SK-N-SH (cell line): Measurements from ENCODE around the gene HMGCS1. TPM values are rescaled to one million over a fixed set of nuclear protein-coding genes. Genes with fewer than 3 reads are reported as not detected.

Source experiments
- CTCF ChIA-PET: fragments of 300-600, 350-600 bp; formaldehyde crosslinking; extraction: SDS; loops from one replicate; lab custom pipeline; 2021; lab: Yijun Ruan, JAX
- POLR2A ChIA-PET: fragments of 350-600 bp; sonication (Branson Sonifier 250); formaldehyde crosslinking; extraction: SDS; loops from one replicate; lab custom pipeline; 2020; ENCODE audit warnings: antibody characterized with exemption, inconsistent platforms; lab: Yijun Ruan, JAX
- DNase-seq: peaks from one replicate; pipeline ENCODE4 v3.0.0; 2012
- H2AFZ ChIP-seq: fragments of 200-600 bp; sonication (generic); 2 replicates; pipeline ENCODE4 v1.8.1; 2016; ENCODE audit warnings: antibody characterized with exemption, mild to moderate bottlenecking, low read depth
- H3F3A ChIP-seq: fragments of 200-600 bp; sonication (generic); replicated peaks from 2 replicates; pipeline ENCODE3; 2016; ENCODE audit warnings: antibody characterized with exemption, mild to moderate bottlenecking; ENCODE audit not compliant: insufficient read depth
- H3K27ac ChIP-seq, 2 experiments: fragments of 200-500 bp in 1 of 2; fragments of 200-600 bp in 1 of 2; sonication (Bioruptor generic) in 1 of 2; sonication (generic), shearing (Covaris generic) in 1 of 2; 2 replicates each; pipeline versions ENCODE4 v1.5.1 to v1.6.1; 2014 to 2016; ENCODE audit warnings: low read depth in 2 of 2, inconsistent platforms in 1 of 2, low read length in 1 of 2, mild to moderate bottlenecking in 1 of 2, mixed read lengths in 1 of 2
- H3K27me3 ChIP-seq: fragments of 200-600 bp; sonication (generic), shearing (Covaris generic); 2 replicates; pipeline ENCODE4 v1.6.1; 2016; ENCODE audit warnings: mixed run types; ENCODE audit not compliant: insufficient read depth
- H3K36me3 ChIP-seq, 2 experiments: fragments of 200-500 bp in 1 of 2; fragments of 200-600 bp in 1 of 2; sonication (Bioruptor generic) in 1 of 2; sonication (generic) in 1 of 2; replicated peaks in 1 of 2; 2 replicates each; pipeline versions ENCODE3 to v1.5.1; 2014 to 2016; ENCODE audit warnings: low read length in 1 of 2, mild to moderate bottlenecking in 1 of 2; ENCODE audit not compliant: insufficient read depth in 2 of 2, control insufficient read depth in 1 of 2
- H3K4me1 ChIP-seq, 2 experiments: fragments of 200-500 bp in 1 of 2; fragments of 200-600 bp in 1 of 2; sonication (Bioruptor generic) in 1 of 2; sonication (generic), shearing (Covaris generic) in 1 of 2; 2 replicates each; pipeline versions ENCODE4 v1.5.1 to v1.6.1; 2014 to 2016; ENCODE audit warnings: low read depth in 1 of 2, low read length in 1 of 2, mixed run types in 1 of 2; ENCODE audit not compliant: insufficient read depth in 2 of 2, control insufficient read depth in 1 of 2
- H3K4me2 ChIP-seq: fragments of 200-600 bp; sonication (generic), shearing (Covaris generic); 2 replicates; pipeline ENCODE4 v1.6.1; 2017; ENCODE audit warnings: mixed run types
- H3K4me3 ChIP-seq, 2 experiments: fragments of 200-500 bp in 1 of 2; fragments of 200-600 bp in 1 of 2; sonication (Bioruptor generic) in 1 of 2; sonication (generic), shearing (Covaris generic) in 1 of 2; 2 replicates each; pipeline versions ENCODE4 v1.5.1 to v1.8.1; 2014 to 2016; ENCODE audit warnings: low read depth in 2 of 2, inconsistent platforms in 1 of 2, low read length in 1 of 2, mild to moderate bottlenecking in 1 of 2, mixed read lengths in 1 of 2, moderate library complexity in 1 of 2
- H3K79me2 ChIP-seq: fragments of 200-600 bp; sonication (generic); 2 replicates; pipeline ENCODE4 v1.8.1; 2017; ENCODE audit warnings: mild to moderate bottlenecking; ENCODE audit not compliant: insufficient read depth
- H3K9ac ChIP-seq: fragments of 200-600 bp; sonication (generic); 2 replicates; pipeline ENCODE4 v1.6.1; 2017; ENCODE audit warnings: mixed run types
- H3K9me2 ChIP-seq: fragments of 200-600 bp; sonication (generic); 2 replicates; pipeline ENCODE4 v1.6.1; 2017; ENCODE audit warnings: mixed run types
- H3K9me3 ChIP-seq: fragments of 200-600 bp; sonication (generic); 2 replicates; pipeline ENCODE4 v1.6.1; 2017; ENCODE audit warnings: mixed run types, mild to moderate bottlenecking, moderate library complexity
- H4K20me1 ChIP-seq: fragments of 200-600 bp; sonication (generic); 2 replicates; pipeline ENCODE4 v1.6.1; 2017; ENCODE audit warnings: mild to moderate bottlenecking, mixed run types; ENCODE audit not compliant: insufficient read depth
- ELF1 ChIP-seq: IDR thresholded peaks from 2 replicates; pipeline ENCODE4 v1.4.0; 2012
- EP300 ChIP-seq, 2 experiments: IDR thresholded peaks; 2 replicates each; pipeline versions ENCODE4 v1.4.0 to v1.6.1; 2012; ENCODE audit warnings: borderline replicate concordance in 1 of 2, low read depth in 1 of 2, low read length in 1 of 2
- FOXJ3 ChIP-seq: sonication (generic); formaldehyde crosslinking; IDR thresholded peaks from 2 replicates; pipeline ENCODE4 v1.5.1; 2020; ENCODE audit warnings: mild to moderate bottlenecking, missing genetic modification reagents
- GABPA ChIP-seq: IDR thresholded peaks from 2 replicates; pipeline ENCODE4 v1.4.0; 2012; ENCODE audit warnings: low read depth, mild to moderate bottlenecking
- GATA2 ChIP-seq: sonication (generic); formaldehyde crosslinking; IDR thresholded peaks from 2 replicates; pipeline ENCODE4 v1.5.0; 2020; ENCODE audit warnings: mild to moderate bottlenecking, missing genetic modification reagents
- JUND ChIP-seq: IDR thresholded peaks from 2 replicates; pipeline ENCODE4 v1.4.0; 2012
- MEF2A ChIP-seq: IDR thresholded peaks from 2 replicates; pipeline ENCODE4 v1.4.0; 2012; ENCODE audit warnings: low read depth, borderline replicate concordance
- MXI1 ChIP-seq: IDR thresholded peaks from 2 replicates; pipeline ENCODE4 v1.6.1; 2012; ENCODE audit warnings: mild to moderate bottlenecking, low read depth, low read length, improper control_type of control experiment
- WGBS: methylation state at CpG from one replicate; pipeline ENCODE4 v1.1.6; 2017; ENCODE audit warnings: low lambda C conversion rate; 5-methylcytosine and 5-hydroxymethylcytosine counted together
- polyA plus RNA-seq, 3 experiments: library from polyadenylated mRNA; depleted of rRNA; stranded (reverse); fragments of >200 nt; gene quantifications; 2 replicates each; pipeline ENCODE4 v1.2.3, GENCODE V29; 2012
- TF ChIP-seq, protein P1 (sequence below): IDR thresholded peaks from 2 replicates; pipeline ENCODE4 v1.4.0; 2012; ENCODE audit warnings: low read depth, borderline replicate concordance
- TF ChIP-seq, protein P2 (sequence below): fragments of 150-350 bp; IDR thresholded peaks from 2 replicates; pipeline ENCODE4 v1.6.1; 2017; ENCODE audit warnings: antibody characterized with exemption, low read length, low read depth, borderline replicate concordance
- TF ChIP-seq, protein P3 (sequence below): IDR thresholded peaks from 2 replicates; pipeline ENCODE4; 2012

HMGCS1 gene
- polyA plus RNA-seq, 1 of the 3 experiments (the other 2 are of a cell fraction) = 8.2 TPM

DNA sequence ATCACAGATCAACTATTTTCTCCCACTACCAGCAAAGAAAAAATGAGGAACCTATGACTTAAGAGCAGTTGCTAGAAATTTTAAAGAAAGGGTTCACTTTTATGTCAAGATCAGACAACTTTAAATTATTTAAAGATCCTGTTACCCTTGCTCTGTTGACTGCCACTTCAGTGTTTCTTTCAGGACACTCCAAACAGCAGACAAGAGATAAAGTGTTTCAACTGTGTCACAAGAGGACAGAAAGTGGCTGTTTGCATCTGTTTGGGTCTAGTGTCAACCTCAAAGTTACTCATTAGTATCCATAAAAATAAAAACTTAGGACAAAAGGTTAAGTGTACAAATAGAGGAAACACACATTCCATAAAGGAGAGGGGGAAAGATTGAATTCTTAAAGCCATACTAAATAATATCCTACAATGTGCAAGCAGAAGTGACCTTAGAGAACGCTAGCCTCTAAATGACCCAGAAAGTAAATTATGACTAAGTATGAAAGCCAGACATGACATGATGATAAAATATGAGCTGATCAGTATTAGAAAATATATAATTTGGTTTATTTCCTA is 24.9 kb downstream of the HMGCS1 start:
- Histone ChIP-seq H3K27ac (no peak overlapping the region), H3K79me2 (no peaks in the 10 kb centered on the region), H3K9me2 (no peaks in the 10 kb centered on the region), H3K9ac (no peak overlapping the region), H3K4me1 (no peaks in the 10 kb centered on the region), H2AFZ (no peak overlapping the region), H3K36me3 (peaks cover 28 to 51% of the 10 kb centered on the region in 2 experiments), H3K4me2 (no peak overlapping the region), H3F3A (no peaks in the 10 kb centered on the region), H3K27me3 (no peaks in the 10 kb centered on the region), H4K20me1 (no peaks in the 10 kb centered on the region), H3K9me3 (no peaks in the 10 kb centered on the region), H3K4me3 (no peak overlapping the region)
- whole genome bisulfite sequencing = 89% methylated on average over 1 of the region's 1 CpG
- CTCF ChIA-PET = no interaction called here
- no peak for TF ChIP-seq MEF2A
- no peak for TF ChIP-seq EP300 (IDR thresholded peaks at IDR 0.05; ENCODE audit: borderline replicate concordance in 1 of 2, low read depth in 1 of 2, low read length in 1 of 2)
- TF ChIP-seq, protein P1, sequence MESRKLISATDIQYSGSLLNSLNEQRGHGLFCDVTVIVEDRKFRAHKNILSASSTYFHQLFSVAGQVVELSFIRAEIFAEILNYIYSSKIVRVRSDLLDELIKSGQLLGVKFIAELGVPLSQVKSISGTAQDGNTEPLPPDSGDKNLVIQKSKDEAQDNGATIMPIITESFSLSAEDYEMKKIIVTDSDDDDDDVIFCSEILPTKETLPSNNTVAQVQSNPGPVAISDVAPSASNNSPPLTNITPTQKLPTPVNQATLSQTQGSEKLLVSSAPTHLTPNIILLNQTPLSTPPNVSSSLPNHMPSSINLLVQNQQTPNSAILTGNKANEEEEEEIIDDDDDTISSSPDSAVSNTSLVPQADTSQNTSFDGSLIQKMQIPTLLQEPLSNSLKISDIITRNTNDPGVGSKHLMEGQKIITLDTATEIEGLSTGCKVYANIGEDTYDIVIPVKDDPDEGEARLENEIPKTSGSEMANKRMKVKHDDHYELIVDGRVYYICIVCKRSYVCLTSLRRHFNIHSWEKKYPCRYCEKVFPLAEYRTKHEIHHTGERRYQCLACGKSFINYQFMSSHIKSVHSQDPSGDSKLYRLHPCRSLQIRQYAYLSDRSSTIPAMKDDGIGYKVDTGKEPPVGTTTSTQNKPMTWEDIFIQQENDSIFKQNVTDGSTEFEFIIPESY = no peak
- no peak for TF ChIP-seq MXI1
- DNase-seq = no peak
- POLR2A ChIA-PET = no interaction called here

DNA sequence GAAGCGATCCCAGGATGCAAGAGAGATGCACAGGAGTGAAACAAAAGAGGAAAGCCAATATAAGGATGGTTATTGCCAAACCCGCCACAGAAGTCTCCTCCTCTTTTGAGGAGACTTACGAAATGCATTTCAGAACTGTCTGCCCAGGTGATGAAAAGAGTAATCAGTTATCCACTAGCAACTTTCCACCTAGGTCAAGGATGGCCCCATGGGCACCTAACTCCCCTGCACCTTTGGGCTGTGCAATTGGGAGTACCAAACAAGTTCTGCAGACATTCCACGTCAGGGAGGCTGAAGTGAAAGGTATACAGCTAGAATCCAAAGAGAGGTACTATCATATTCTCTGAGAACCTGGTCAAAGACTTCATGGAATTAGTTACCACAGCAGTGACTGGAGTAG is 25.7 kb downstream of the HMGCS1 start:
- WGBS = 95% methylated on average over 4 of the region's 4 CpGs
- H3K27me3 ChIP-seq = no peaks in the 10 kb centered on the region
- no peaks in the 10 kb centered on the region for H3F3A ChIP-seq
- no peak overlapping the region for H3K9ac ChIP-seq
- peaks cover 21 to 46% of the 10 kb centered on the region in 2 experiments for H3K36me3 ChIP-seq
- no peaks in the 10 kb centered on the region for H4K20me1 ChIP-seq
- DNase-seq = no peak
- H3K4me1 ChIP-seq = no peaks in the 10 kb centered on the region
- POLR2A ChIA-PET = no interaction called here
- TF ChIP-seq, protein P2, sequence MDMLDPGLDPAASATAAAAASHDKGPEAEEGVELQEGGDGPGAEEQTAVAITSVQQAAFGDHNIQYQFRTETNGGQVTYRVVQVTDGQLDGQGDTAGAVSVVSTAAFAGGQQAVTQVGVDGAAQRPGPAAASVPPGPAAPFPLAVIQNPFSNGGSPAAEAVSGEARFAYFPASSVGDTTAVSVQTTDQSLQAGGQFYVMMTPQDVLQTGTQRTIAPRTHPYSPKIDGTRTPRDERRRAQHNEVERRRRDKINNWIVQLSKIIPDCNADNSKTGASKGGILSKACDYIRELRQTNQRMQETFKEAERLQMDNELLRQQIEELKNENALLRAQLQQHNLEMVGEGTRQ = no peak
- TF ChIP-seq GATA2 (CRISPR knock-in tag) (no peak), JUND (no peak), EP300 (IDR thresholded peaks at IDR 0.05; ENCODE audit: borderline replicate concordance in 1 of 2, low read depth in 1 of 2, low read length in 1 of 2) (no peak), ELF1 (no peak), GABPA (no peak), FOXJ3 (CRISPR knock-in tag) (no peak)
- TF ChIP-seq, protein P3, sequence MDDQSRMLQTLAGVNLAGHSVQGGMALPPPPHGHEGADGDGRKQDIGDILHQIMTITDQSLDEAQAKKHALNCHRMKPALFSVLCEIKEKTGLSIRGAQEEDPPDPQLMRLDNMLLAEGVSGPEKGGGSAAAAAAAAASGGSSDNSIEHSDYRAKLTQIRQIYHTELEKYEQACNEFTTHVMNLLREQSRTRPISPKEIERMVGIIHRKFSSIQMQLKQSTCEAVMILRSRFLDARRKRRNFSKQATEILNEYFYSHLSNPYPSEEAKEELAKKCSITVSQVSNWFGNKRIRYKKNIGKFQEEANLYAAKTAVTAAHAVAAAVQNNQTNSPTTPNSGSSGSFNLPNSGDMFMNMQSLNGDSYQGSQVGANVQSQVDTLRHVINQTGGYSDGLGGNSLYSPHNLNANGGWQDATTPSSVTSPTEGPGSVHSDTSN = no peak
- TF ChIP-seq, all 33 proteins: peak for 0
- no peak overlapping the region for H3K27ac ChIP-seq
- CTCF ChIA-PET = interaction anchor here (1.0 kb wide), 1 partner anchor 17 kb away, joined by 3 read pairs; no protein-coding TSS in a partner anchor
- no peak overlapping the region for H3K4me3 ChIP-seq
- H3K4me2 ChIP-seq = no peak overlapping the region
- no peaks in the 10 kb centered on the region for H3K9me3 ChIP-seq
- no peak overlapping the region for H2AFZ ChIP-seq
- H3K9me2 ChIP-seq = no peaks in the 10 kb centered on the region
- H3K79me2 ChIP-seq = no peaks in the 10 kb centered on the region
